MM.1S (cell line): ENCODE measurements around the gene BMP7.

Experiments used
- CTCF ChIP-seq: fragments of 300-600 bp; sonication (generic); IDR thresholded peaks from 2 replicates; pipeline ENCODE4 v1.5.1; 2016; ENCODE audit warnings: antibody characterized with exemption, low read length, mixed read lengths
- EZH2 ChIP-seq: fragments of 300-600 bp; sonication (generic); optimal IDR thresholded peaks from 2 replicates; pipeline ENCODE3; 2017; ENCODE audit warnings: low read depth, mild to moderate bottlenecking, antibody characterized with exemption, low read length, mixed read lengths
- EZH2phosphoT487 ChIP-seq: fragments of 300-600 bp; sonication (generic); IDR thresholded peaks from 2 replicates; pipeline ENCODE4 v1.6.1; 2018; ENCODE audit warnings: antibody characterized with exemption, low read length

GRCh38 chr20:57200882-57201695 lies 65.4 kb downstream of the BMP7 start:
- TF ChIP-seq CTCF (no peak), EZH2 (no peak), EZH2phosphoT487 (no peak)
